ENCODE results near the gene VPS13C.

DNA sequence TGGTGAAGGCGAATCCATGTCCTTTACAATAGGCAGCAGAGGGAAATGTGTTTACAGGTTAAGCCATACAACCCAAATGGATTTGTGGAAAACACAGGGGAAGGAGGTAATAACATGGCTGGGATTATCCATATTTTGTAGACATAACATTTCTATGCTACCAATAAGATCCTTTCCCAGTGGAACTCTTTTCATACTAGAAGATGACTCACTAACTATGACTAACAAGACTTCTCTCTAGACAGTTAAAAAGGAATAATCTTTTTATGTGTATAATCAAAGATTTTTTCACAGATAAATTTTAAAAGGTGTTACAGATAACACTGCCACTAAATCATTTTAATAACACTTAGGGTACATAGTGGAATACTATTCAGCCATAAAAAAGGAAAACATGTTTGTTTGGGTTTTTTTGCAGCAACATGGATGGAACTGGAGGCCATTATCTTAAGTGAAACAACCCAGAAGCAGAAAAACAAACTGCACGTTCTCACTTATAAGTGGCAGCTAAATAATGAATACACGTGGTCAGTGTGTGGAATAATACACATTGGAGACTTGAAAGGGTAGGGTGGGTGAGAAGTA lies 39.6 kb downstream of the VPS13C start:
- TF ChIP-seq POLR2A (IDR thresholded peaks at IDR 0.05; ENCODE audit: borderline replicate concordance, extremely low read depth, insufficient read depth, insufficient read length) (no peak), CBX3 (IDR thresholded peaks at IDR 0.05; ENCODE audit: low read depth) (no peak), SRF (IDR thresholded peaks at IDR 0.05; ENCODE audit: low read depth) (no peak), EZH2 (IDR thresholded peaks at IDR 0.05) (no peak), YY1 (IDR thresholded peaks at IDR 0.05; ENCODE audit: extremely low read depth, insufficient replicate concordance, low read depth, low read length) (no peak), POLR2AphosphoS5 (IDR thresholded peaks at IDR 0.05; ENCODE audit: low read depth, low read length) (no peak), EZH2phosphoT487 (IDR thresholded peaks at IDR 0.05; ENCODE audit: borderline replicate concordance) (no peak), JUND (IDR thresholded peaks at IDR 0.05) (no peak)
- TF ChIP-seq, protein P1, sequence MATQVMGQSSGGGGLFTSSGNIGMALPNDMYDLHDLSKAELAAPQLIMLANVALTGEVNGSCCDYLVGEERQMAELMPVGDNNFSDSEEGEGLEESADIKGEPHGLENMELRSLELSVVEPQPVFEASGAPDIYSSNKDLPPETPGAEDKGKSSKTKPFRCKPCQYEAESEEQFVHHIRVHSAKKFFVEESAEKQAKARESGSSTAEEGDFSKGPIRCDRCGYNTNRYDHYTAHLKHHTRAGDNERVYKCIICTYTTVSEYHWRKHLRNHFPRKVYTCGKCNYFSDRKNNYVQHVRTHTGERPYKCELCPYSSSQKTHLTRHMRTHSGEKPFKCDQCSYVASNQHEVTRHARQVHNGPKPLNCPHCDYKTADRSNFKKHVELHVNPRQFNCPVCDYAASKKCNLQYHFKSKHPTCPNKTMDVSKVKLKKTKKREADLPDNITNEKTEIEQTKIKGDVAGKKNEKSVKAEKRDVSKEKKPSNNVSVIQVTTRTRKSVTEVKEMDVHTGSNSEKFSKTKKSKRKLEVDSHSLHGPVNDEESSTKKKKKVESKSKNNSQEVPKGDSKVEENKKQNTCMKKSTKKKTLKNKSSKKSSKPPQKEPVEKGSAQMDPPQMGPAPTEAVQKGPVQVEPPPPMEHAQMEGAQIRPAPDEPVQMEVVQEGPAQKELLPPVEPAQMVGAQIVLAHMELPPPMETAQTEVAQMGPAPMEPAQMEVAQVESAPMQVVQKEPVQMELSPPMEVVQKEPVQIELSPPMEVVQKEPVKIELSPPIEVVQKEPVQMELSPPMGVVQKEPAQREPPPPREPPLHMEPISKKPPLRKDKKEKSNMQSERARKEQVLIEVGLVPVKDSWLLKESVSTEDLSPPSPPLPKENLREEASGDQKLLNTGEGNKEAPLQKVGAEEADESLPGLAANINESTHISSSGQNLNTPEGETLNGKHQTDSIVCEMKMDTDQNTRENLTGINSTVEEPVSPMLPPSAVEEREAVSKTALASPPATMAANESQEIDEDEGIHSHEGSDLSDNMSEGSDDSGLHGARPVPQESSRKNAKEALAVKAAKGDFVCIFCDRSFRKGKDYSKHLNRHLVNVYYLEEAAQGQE (IDR thresholded peaks at IDR 0.05; ENCODE audit: low read depth), result no peak
- TF ChIP-seq, protein P2, sequence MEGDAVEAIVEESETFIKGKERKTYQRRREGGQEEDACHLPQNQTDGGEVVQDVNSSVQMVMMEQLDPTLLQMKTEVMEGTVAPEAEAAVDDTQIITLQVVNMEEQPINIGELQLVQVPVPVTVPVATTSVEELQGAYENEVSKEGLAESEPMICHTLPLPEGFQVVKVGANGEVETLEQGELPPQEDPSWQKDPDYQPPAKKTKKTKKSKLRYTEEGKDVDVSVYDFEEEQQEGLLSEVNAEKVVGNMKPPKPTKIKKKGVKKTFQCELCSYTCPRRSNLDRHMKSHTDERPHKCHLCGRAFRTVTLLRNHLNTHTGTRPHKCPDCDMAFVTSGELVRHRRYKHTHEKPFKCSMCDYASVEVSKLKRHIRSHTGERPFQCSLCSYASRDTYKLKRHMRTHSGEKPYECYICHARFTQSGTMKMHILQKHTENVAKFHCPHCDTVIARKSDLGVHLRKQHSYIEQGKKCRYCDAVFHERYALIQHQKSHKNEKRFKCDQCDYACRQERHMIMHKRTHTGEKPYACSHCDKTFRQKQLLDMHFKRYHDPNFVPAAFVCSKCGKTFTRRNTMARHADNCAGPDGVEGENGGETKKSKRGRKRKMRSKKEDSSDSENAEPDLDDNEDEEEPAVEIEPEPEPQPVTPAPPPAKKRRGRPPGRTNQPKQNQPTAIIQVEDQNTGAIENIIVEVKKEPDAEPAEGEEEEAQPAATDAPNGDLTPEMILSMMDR (IDR thresholded peaks at IDR 0.05 in 2 of 3, conservative IDR thresholded peaks at IDR 0.05 in 1 of 3; ENCODE audit: borderline replicate concordance in 1 of 3, insufficient read depth in 1 of 3, low read depth in 2 of 3, low read length in 2 of 3), result no peak
